Measurements from ENCODE around the gene DOCK6.
A peak's percentile ranks its signal among the peaks of the same experiment; 100 is the strongest.

The DOCK6 gene

GRCh38 chr19:11203194-11204075 lies 58.9 kb downstream of the DOCK6 start (continued):
- TF ChIP-seq YY1 (tag by site-specific recombination; IDR thresholded peaks at IDR 0.05) (no peak), GLIS1 (tag by site-specific recombination; IDR thresholded peaks at IDR 0.05) (peak; percentile 85), ZNF548 (tag by site-specific recombination; IDR thresholded peaks at IDR 0.05) (no peak), ZIC2 (tag by site-specific recombination; IDR thresholded peaks at IDR 0.05) (peak; percentile 73), ZFP3 (tag by site-specific recombination; IDR thresholded peaks at IDR 0.05; ENCODE audit: low read depth) (no peak), GLIS2 (tag by site-specific recombination; IDR thresholded peaks at IDR 0.05) (peak; percentile 39), ZSCAN30 (tag by site-specific recombination; IDR thresholded peaks at IDR 0.05) (peak; percentile 89; the same call in 1 of the 2 replicates), HIC1 (tag by site-specific recombination; IDR thresholded peaks at IDR 0.05) (no peak), INSM2 (tag by site-specific recombination; IDR thresholded peaks at IDR 0.05) (no peak), WT1 (tag by site-specific recombination; IDR thresholded peaks at IDR 0.05) (no peak)

- TF ChIP-seq GLIS1 (tag by site-specific recombination; IDR thresholded peaks at IDR 0.05) (peak; percentile 64), ZBTB8A (tag by site-specific recombination; IDR thresholded peaks at IDR 0.05) (0 out of 2 replicates have a peak, but pooled peaks have one; percentile 6), ZNF514 (tag by site-specific recombination; IDR thresholded peaks at IDR 0.05) (no peak), ZNF792 (tag by site-specific recombination; IDR thresholded peaks at IDR 0.05) (peak; percentile 98)
- H3K4me1 ChIP-seq (ENCODE audit: control insufficient read depth, insufficient read depth, low read length) = 0 out of 2 replicates have a peak, but pooled peaks cover 2% of the 10 kb centered on the region
- no peaks in the 10 kb centered on the region for H3K9me3 ChIP-seq (ENCODE audit: control insufficient read depth, insufficient read depth, low read depth, low read length)
- H3K36me3 ChIP-seq (ENCODE audit: control insufficient read depth in 2 of 2, insufficient read depth in 1 of 2, low read length in 2 of 2) = peaks cover 0 to 4% of the 10 kb centered on the region in 2 experiments; a peak in 2 of 3 replicates
- POLR2A ChIA-PET = interaction anchor here (0.7 to 1.7 kb wide), 2 partner anchors 60 to 70 kb away, joined by 3 to 6 read pairs; no protein-coding TSS in a partner anchor
- CTCF ChIA-PET = interaction anchor here (0.6 to 3.6 kb wide), 7 partner anchors 64 to 333 kb away, joined by 3 to 44 read pairs (median 7); no protein-coding TSS in a partner anchor
- H3K27ac ChIP-seq (ENCODE audit: extremely low read depth, low read depth, low read length) = no peak overlapping the region
- H3K4me3 ChIP-seq (ENCODE audit: low read depth, low read length) = no peak overlapping the region
These were observed 59.7 kb downstream of the DOCK6 start for GRCh38 chr19:11202488-11203193.

- 0 out of 2 replicates have a peak, but pooled peaks cover 2% of the 10 kb centered on the region for H3K4me1 ChIP-seq (ENCODE audit: control insufficient read depth, insufficient read depth, low read length)
- no peak for TF ChIP-seq BCL11B (tag by site-specific recombination; IDR thresholded peaks at IDR 0.05; ENCODE audit: low read depth)
- no peak for TF ChIP-seq ZNF670 (tag by site-specific recombination; IDR thresholded peaks at IDR 0.05; ENCODE audit: low read depth)
- no peak for TF ChIP-seq PRDM10 (tag by site-specific recombination; IDR thresholded peaks at IDR 0.05)
- TF ChIP-seq ZFP69B (tag by site-specific recombination; IDR thresholded peaks at IDR 0.05) = no peak
- no peak for TF ChIP-seq ZNF2 (tag by site-specific recombination; IDR thresholded peaks at IDR 0.05)
- TF ChIP-seq ZNF175 (tag by site-specific recombination; IDR thresholded peaks at IDR 0.05) = no peak
- no peak for TF ChIP-seq ZSCAN30 (tag by site-specific recombination; IDR thresholded peaks at IDR 0.05)
- no peak overlapping the region for H3K27ac ChIP-seq (ENCODE audit: extremely low read depth, low read depth, low read length)
- ChIA-PET CTCF (interaction anchor here (0.9 to 1.2 kb wide), 2 partner anchors 63 to 76 kb away, joined by 4 to 8 read pairs; no protein-coding TSS in a partner anchor), POLR2A (interaction anchor here (0.7 kb wide), 1 partner anchor 69 kb away, joined by 3 read pairs; no protein-coding TSS in a partner anchor)
- no peaks in the 10 kb centered on the region for H3K9me3 ChIP-seq (ENCODE audit: control insufficient read depth, insufficient read depth, low read depth, low read length)
- H3K36me3 ChIP-seq (ENCODE audit: control insufficient read depth in 2 of 2, insufficient read depth in 1 of 2, low read length in 2 of 2) = peaks cover 0 to 4% of the 10 kb centered on the region in 2 experiments; a peak in 2 of 3 replicates
- no peak overlapping the region for H3K4me3 ChIP-seq (ENCODE audit: low read depth, low read length)
These were observed 60.5 kb downstream of the DOCK6 start for GRCh38 chr19:11201791-11202190.
